Central memory CD4-positive, alpha-beta T cell (primary cell): ENCODE measurements around the gene EPS8.

Experiments used
- DNase-seq: peaks from one replicate; pipeline ENCODE4 v3.0.0; 2022

EPS8 gene

DNA sequence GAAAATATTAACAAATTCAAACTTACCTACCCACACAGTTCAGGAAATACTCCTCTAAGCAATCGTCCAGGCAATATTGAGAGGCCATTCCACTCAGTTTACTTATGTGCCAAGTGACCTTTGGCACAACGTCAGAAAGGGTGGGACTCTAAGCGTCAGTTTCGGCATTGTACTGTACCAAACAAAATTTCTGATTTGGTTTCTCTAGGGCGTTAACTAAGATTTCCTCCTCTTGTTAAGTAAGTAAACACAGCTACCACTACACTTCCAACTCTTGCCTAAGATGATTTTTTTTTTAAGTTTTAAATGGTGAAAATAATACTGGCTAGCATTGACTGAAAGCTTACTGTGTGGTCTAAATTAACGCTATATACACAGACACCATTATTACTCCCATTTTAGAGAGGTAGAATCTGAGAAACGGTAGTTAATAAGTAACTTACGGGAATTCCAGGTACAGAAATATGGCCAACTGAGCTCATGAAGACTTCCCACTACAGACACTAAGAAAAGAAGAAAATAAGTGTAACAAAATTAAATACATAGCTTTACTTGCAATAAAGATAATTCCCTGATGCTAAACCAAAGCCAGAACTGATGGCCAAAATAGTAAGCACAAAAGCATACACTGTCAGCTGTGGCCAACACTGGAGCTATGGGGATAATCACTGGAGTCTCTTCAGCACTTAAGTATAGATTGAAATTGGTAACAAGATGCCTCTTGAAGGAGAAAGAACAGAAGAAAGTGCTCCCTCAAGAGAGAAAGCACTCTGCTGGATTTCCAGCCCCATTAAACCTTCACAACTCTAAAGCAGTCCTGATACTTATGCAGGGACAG, 76.1 kb downstream of the EPS8 start:
- no peak for DNase-seq

DNA sequence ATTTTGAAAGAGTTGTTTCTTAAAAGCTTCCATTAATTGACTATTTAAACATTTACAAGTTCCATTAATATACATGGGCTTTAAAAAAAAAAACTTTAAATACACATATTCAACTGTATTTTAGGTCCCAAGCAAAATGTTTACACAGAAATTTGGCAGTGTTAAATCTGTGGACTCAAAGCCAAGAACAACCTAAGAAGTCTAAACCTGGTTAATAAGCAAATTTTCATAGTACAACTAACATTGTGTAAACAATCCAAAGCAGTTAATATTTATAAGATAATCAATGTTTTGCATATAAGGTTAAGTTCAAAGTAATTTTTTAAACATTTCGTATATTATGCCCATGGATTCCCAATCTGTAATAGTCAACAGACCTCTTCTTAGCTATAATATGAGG, 77.0 kb downstream of the EPS8 start:
- no peak for DNase-seq

DNA sequence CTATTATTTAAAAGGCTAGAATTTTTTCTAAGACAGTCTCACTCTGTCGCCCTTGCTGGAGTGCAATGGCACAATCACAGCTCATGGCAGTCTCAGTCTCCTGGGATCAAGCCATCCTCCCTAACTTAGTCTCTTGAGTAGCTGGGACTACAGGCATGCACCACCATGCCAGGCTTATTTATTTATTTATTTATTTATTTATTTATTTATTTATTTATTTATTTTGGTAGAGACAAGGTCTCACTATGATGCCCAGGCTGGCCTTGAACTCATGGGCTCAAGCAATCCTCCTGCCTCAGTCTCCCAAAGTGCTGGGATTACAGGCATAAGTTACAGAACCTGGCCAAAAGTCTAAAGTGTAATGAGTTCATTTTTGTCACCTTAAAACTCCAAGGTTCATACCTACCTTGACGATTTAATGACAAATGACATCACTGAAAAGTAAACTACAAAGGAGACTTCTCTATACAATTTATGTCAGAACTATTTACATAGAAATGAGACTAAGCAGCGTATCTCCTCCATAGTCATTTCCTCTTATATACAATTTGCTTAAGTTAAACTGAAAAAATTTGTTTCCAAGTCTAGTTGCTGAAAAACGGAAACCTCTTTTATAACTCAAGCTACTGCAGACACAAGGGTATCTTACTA, 78.2 kb downstream of the EPS8 start:
- DNase-seq = no peak

DNA sequence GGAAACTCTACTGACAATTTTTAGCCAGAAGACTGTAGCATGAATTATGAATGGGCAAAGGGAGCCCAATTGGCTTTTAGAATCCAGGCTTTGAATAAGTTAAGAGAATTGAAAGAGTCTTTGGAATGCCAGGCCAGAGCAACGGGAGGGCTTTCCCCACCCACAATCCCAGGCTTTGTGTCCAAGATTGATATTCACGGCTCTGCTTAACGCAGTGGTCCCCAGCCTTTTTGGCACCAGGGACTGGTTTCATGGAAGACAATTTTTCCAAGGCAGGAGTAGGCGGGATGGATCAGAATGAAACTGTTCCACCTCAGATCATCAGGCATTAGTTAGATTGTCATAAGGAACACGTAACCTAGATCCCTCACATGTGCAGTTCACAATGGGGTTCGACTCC, 79.6 kb downstream of the EPS8 start:
- DNase-seq = no peak

DNA sequence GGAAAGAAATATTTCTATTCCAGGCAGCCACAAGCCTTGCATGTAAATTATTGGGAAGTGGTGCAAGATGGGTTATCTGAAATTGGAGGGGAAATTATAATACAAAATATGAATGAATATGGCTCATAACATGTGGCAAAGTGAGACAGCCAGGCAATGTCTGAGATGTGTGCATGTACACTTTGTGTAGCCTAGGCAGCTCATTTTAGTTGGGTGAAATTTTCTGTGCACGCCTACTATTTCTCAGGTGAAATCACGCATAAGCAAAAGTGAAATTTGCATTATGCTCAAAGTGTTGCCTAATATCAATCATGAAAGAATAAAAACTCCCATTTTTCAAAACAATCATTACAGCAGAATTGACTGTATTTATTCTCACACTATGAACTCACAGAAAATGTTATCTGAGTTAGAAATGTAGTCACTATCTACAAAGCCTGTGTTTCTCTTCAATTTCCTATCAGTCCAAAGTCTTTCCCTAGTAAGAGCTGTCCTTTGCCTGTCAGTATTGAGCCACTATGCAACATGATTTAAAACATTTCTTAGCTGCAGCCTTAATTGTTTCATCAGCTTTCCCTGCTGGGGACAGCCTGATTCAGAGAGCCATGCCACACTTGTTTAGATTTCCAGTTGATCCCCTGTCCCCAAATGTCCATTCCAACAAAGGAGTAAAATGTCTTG, 80.7 kb downstream of the EPS8 start:
- DNase-seq = no peak

DNA sequence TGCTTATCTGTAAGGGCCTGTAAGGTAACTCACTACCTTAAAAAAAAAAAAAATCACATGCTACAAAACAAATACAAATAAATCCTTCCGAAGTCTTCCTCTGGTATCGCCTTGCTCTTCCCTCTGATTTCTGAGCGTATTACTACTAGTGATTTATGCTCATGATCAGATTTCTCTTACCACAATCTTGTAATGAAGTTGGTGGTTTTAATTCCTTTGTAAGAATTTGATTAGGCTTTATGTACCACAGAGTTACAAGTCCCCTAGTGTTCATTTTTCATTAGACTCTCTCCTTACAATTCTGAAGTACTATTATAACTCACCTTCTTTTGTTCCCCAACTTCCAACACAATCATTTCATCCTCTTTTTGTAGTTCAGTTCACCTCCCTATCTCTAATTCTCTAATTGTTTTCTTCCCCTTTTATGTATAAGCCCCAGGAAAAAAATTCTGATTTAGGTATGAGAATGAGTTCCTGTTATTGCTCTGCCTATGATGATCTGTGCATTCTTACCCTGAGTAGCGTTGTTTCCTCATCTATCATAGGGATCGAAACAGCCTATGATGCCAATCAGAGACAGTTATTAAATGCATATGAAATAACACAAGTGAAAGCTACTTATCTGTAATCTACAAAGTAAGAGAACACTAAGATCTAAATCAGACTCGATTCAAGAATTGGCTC, 81.5 kb downstream of the EPS8 start:
- DNase-seq = no peak

DNA sequence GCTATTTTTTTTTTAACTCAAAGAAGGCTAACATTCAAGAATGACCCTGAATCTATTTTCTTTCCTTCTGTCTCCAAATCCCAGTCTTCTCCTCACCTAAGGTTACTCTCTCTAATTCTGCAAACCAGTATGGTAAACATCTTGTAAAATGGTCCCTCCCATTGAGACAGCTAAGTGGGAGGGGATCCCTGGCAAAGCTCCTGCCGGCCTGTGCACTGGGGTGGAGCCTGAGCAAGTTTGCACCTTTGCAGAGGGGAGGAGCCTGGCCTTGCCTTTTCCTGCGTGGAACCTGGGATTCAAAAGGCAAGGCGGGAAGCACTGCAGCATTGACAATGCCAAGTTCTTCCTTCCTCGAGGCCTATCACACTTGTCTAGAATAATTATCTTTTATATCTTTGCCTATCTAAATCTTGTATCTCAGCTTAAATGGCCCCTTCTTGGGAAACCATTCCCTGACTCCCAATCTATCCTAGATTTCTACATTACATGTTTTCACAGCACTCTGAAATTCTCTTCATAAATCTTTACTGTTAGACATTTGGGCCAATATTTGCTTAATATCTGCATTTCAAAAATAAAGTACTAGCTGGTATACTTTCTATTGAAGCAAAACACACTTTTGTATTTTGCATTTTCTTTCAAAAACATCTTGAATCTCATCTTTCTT, 83.0 kb downstream of the EPS8 start:
- no peak for DNase-seq

DNA sequence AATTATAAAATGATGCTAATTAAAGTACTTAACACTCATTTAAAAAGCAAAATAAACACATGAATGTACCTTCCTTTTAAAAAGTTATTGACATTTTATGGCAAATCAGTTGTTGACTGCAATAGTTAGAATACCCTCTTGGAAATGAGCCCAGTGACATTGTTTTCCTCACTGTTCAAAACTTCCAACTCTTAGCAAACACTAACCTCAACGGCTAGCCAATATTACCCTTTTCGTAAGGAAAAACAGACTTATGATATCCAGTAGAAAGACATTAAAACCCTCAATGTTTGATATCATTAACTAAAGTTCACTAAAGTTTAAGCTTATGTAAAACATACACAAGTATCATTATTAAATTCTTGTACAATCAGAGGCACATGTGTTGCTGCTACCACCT, 83.6 kb downstream of the EPS8 start:
- no peak for DNase-seq

DNA sequence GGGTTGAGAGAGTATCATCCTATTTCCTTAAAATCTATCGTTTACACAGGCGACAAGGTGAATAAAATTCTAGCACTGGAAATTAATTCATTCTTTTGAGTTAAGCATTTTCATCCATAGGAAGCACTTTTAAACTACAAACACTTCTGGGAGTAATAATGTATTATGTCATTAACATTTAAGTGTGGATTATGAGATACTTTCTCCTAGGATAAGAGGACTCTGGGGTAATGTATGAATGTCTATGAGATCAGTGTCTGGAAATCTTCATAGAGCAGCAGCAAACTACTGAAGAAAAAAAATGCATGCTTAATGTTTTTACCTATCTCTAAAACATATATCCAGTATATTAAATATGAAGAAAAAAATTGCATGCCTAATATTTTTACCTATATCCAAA, 86.9 kb downstream of the EPS8 start:
- DNase-seq = no peak

DNA sequence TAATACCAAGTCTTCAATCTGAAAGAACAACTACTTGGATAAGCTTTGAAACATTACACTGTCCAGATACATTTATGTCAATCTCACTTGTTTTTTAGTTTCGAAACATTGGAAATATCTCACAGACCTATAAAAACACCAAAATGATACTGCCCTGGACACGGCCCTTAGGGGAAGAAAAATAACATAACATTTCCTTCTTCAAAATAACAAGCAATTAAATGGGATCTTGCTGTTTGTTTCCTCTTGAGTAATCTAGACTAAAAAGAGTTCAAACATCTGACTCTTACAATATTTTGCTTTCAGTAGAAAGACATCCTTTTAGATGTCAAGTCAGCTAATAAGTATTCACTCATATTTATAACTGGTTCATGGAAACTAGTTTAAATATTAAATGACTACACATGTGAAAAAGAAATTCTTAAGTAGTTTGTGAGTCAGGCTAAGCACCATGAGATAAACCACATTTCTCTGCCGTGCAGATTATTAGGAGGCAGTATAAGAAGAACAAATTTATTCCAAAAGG, 87.5 kb downstream of the EPS8 start:
- no peak for DNase-seq

DNA sequence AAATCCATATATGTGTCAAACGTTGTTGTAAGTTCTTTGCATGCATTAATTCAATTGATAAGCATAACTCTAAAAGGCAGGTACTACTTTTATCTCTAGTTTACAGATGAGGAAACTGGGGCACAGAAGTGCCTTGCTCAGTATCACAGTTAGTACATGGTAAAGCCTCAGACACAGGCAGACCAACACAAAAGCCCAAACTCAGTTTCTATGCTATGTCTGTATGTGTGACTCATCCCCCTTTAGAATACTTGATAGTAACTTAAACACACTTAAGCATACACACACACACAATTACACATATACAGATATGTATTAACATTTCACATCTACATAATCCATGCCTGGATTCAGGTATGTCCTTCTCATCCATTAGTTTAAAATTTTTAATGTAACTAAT, 88.0 kb downstream of the EPS8 start:
- no peak for DNase-seq

DNA sequence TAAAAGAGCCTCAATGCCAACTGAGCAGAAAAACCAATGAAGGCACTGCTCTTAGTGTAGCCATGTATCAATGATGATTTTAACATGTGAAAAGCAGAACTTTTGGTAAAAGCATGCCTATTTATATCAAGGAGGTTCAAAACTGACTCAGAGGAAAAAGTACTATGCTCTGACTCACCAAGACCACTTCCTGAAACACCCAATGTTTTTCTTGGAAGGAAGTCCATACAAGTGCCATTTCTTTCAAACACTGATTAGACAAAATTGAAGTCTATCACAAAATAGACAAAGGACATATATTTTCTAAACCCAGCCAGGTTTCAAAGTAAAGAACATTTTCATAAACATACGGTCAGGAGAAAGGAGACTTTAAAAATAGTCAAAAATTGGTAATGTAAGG, 88.6 kb downstream of the EPS8 start:
- DNase-seq = no peak

DNA sequence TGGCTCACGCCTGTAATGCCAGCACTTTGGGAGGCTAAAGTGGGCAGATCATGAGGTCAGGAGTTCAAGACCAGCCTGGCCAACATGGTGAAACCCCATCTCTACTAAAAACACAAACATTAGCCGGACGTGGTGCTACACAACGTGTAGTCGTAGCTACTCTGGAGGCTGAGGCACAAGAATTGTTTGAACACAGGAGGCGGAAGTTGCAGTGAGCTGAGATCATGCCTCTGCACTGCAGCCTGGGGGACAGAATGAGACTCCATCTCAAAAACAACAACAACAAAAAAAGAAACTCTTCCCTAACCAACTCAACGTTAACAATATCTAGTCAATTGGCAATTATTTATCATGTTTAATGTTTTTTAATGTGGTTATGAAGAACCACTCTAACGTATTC, 89.3 kb downstream of the EPS8 start:
- no peak for DNase-seq

DNA sequence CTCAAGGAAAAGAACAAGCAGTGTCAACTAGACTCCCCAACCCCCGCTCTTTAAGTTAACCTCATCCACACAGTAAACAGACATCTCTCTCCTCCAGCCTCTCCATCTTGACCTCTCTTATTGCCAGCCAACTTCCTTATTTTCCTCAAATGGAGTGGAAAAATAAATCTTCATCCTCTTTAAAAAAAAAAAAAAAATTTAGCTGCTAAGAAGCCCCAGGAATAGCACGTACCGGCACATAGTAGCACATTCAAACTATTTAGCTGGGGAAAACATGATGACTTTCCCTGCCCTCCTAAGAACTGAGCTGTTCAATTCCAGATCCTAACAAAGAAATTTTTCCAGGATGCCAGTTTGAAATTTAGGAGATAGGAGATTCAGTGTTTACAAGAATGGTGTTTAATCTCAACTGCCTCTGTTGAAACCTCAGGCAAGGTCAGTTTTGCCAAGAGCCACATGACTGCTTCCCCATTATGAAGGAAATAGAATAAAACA, 90.8 kb downstream of the EPS8 start:
- no peak for DNase-seq

DNA sequence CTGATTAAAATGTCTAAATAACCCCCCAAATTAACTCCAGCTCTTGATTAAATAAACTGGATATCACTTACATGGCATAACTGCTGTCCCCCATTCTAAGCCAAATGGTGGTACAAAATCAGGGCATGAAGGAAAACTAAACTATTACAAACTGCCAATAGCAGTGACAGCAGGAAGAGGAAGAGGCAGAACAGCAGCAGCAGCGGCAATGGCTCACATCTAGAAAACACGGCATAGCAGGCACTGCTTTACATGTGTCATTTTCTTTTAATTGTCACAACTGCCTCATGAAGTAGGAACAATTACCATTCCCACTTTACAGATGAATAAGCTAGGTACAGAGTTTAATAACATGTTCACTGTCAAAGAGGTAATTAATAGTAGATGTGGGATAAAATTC, 92.0 kb downstream of the EPS8 start:
- DNase-seq = no peak

DNA sequence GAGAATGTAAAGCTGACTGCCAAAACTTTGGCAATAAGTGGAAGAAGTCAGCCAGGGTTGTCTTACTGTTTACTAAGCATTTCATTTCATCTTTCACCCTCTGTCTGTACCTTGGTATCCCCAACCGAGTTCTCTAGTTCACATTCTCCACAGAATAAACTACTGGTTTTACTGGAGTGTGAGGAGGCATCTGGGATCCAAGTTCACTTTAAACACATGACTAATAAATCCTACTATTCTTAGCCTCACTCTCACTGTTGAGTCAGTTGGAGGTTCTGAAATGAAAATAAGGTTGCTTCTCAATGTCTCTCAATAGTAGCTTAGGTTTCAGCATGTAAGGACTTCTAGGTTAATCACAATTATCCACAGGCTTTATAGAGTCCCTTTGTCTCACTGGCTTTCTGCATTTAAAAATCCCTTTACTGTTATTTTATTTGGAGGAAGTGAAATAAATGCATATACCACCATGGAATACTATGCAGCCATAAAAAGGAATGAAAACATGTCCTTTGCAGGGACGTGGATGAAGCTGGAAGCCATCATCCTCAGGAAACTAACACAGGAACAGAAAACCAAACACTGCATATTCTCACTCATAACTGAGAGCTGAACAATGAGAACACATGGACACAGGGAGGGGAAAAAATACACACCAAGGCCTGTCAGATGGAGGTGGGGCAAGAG, 95.8 kb downstream of the EPS8 start:
- no peak for DNase-seq

DNA sequence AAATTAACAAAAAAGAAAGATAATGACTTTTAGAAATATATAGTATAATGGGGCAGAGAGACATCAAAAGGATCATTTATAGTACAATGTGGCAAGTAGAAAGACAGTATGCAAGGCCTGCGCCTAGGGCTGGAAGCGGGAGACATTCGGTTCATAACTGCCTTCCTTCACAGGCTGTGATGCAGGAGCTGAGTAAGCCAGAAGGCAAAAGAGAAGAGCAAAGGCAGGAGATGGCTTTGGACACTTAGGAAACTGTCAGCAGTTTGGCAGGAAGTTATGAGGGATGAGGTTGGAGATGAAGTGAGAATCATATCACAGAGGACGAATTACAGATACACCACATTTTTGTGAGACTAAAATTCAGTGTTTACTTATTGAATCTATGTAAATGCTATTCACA, 97.8 kb downstream of the EPS8 start:
- no peak for DNase-seq

DNA sequence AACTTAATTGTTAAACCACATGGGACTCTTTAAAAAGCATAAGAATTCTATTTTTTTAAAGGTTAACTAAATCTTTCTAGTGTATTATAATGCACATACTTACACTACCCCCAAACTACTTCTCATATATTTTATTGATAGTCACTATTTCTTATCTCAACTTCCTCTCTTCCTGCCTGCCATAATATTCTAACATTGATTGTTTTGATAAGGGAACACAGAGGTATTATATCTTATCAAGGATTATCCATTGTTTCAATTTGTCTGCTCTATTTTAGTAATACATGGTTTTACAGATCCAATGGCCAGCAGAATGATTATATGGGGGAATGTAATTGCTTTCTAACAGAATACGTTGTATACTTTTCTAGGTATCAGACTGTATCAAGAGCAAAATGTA, 98.9 kb downstream of the EPS8 start:
- DNase-seq = no peak

DNA sequence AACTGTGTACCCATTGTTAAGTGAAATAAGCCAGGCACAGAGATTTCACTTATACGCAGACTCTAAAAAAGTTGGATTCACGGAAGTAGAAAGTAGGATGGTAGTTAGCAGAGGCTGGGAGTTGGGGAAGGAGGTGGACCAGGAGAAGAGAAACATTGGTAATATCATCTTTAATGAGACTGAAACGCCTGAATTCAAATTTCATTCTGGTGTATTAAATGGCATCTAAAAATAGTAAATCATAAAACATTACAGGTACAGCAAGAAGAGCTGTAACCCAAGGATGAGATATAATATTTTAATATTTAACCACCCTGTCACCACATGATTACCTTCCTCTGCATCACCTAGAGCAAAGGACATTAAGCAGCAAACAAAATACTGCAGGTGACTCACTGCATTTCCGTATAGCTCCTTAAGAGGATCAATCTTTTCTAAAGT, 99.4 kb downstream of the EPS8 start:
- no peak for DNase-seq

DNA sequence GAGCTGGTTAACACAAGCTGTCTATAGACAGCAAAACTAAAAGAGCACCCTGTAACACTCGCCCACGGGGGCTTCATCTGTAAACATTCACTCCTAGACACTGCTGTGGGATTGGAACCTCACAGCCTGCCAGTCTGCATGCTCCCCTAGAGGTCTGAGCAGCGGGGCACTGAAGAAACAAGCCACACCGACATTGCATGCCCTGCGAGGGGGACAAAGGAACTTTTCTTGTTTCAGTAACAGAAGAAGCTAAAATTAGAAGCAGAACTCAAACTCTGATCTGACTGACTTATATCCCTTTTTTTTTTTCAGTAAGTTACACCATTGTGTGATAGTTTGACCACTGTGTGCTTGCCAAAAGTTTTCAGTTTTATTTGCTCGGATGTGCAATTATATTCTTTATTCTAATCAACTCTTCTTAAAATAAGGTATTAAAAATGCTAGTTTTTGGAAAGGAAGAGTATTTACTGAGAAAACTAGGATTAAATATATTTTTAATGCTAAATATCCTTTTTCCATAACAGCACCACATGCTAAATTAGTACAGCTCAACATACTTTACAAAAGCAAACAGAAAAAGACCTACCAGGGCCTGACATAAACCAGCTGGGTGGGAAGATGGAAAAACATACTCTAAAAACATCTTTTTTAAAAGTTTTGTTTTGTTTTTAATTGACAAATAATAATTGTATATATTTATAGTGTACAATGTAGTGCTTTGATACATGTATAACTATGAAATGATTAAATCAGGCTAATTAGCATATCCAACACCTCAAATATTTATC, 100.2 kb downstream of the EPS8 start:
- no peak for DNase-seq

DNA sequence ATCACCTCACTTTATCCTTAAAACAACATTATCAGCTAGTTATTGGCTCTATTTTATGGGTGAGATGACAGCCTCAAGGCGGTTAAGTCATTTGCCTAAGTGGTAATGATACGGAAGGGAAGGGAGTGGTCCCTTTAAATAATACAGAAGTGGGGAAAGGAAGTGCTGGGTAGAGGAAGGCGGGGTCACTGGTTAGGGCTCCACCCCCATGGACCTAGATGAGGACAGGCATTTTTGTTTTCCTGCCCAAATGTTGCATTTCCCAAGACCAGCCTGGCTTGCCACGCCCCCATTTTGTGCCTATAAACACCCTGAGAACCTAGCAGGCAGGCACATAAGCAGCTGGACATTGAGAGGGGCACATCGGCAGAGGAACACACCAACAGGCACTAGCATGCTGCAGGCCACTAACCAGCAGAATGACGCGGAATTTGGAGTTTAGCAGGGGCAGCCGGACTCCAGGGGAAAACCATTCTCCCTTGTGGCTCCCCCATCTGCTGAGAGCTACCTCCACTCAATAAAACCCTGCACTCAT, 100.9 kb downstream of the EPS8 start:
- no peak for DNase-seq
